Mesendoderm (in vitro differentiated cells): Measurements from ENCODE around the gene PIF1.
"Not testable (repeated sequence)": the region's sequence is repeated elsewhere in the genome, so short reads cannot be mapped to it uniquely, and the experiment has no call there.

Source experiments
- DNase-seq: peaks from one replicate; pipeline ENCODE4 v3.0.0; 2013
- H2AK5ac ChIP-seq: 2 replicates; pipeline ENCODE4 v1.6.1; 2013; ENCODE audit warnings: low read length, inconsistent platforms
- H2BK120ac ChIP-seq: 2 replicates; pipeline ENCODE4 v1.6.1; 2013; ENCODE audit warnings: low read depth, mild to moderate bottlenecking, low read length, moderate library complexity, mixed read lengths
- H2BK15ac ChIP-seq: replicated peaks from 2 replicates; pipeline ENCODE4 v1.6.1; 2013; ENCODE audit warnings: low read depth, mild to moderate bottlenecking, moderate library complexity
- H2BK5ac ChIP-seq: 2 replicates; pipeline ENCODE4 v1.6.1; 2013; ENCODE audit warnings: low read length, inconsistent platforms
- H3K18ac ChIP-seq: 2 replicates; pipeline ENCODE4 v1.6.1; 2013; ENCODE audit warnings: mild to moderate bottlenecking, low read length, mixed read lengths
- H3K23ac ChIP-seq: one replicate; pipeline ENCODE4 v1.6.1; 2013; ENCODE audit warnings: low read length
- H3K27ac ChIP-seq: 2 replicates; pipeline ENCODE4 v1.5.1; 2013; ENCODE audit warnings: low read depth, mild to moderate bottlenecking, inconsistent platforms, low read length, moderate library complexity
- H3K27me3 ChIP-seq: 2 replicates; pipeline ENCODE4 v1.6.1; 2013; ENCODE audit warnings: low read length, control low read depth, mild to moderate bottlenecking, inconsistent platforms; ENCODE audit not compliant: insufficient read depth, poor library complexity
- H3K36me3 ChIP-seq: 2 replicates; pipeline ENCODE4 v1.6.1; 2013; ENCODE audit warnings: low read length, inconsistent platforms; ENCODE audit not compliant: control insufficient read depth, insufficient read depth
- H3K4ac ChIP-seq: one replicate; pipeline ENCODE4 v1.6.1; 2013; ENCODE audit warnings: low read depth, mild to moderate bottlenecking, low read length, moderate library complexity
- H3K4me1 ChIP-seq: 2 replicates; pipeline ENCODE4 v1.6.1; 2013; ENCODE audit warnings: low read depth, low read length, inconsistent platforms; ENCODE audit not compliant: control insufficient read depth
- H3K4me2 ChIP-seq: 2 replicates; pipeline ENCODE4 v1.6.1; 2013; ENCODE audit warnings: low read length
- H3K4me3 ChIP-seq: 2 replicates; pipeline ENCODE4 v1.5.1; 2013; ENCODE audit warnings: mild to moderate bottlenecking, low read length
- H3K56ac ChIP-seq: one replicate; pipeline ENCODE4 v1.6.1; 2013; ENCODE audit warnings: low read length
- H3K79me1 ChIP-seq: 2 replicates; pipeline ENCODE4 v1.6.1; 2013; ENCODE audit warnings: low read length, inconsistent platforms
- H3K79me2 ChIP-seq: 2 replicates; pipeline ENCODE4 v1.6.1; 2013; ENCODE audit warnings: mild to moderate bottlenecking, low read length; ENCODE audit not compliant: control insufficient read depth, insufficient read depth
- H3K9ac ChIP-seq: 2 replicates; pipeline ENCODE4 v1.6.1; 2013; ENCODE audit warnings: low read length, inconsistent platforms
- H4K5ac ChIP-seq: one replicate; pipeline ENCODE4 v1.6.1; 2013; ENCODE audit warnings: low read length
- H4K8ac ChIP-seq: one replicate; pipeline ENCODE4 v1.6.1; 2013; ENCODE audit warnings: low read depth, mild to moderate bottlenecking, control low read depth, low read length, moderate library complexity
- WGBS: extraction: QIAGEN DNeasy Blood & Tissue Kit; methylation state at CpG from one replicate; pipeline ENCODE4 v1.1.7; 2013; ENCODE audit warnings: low lambda C conversion rate, missing lambda C conversion rate; ENCODE audit not compliant: insufficient coverage; ENCODE audit errors: extremely low coverage; 5-methylcytosine and 5-hydroxymethylcytosine counted together

PIF1 gene

GRCh38 chr15:64833690-64834089 is 8.2 kb upstream of the PIF1 start:
- Histone ChIP-seq H4K8ac (no peak overlapping the region), H3K4me3 (no peak overlapping the region), H2BK120ac (no peak overlapping the region), H3K18ac (no peak overlapping the region), H3K56ac (no peak overlapping the region), H3K4ac (no peak overlapping the region), H3K36me3 (no peaks in the 10 kb centered on the region), H3K79me2 (no peaks in the 10 kb centered on the region), H3K23ac (no peak overlapping the region), H2BK5ac (no peak overlapping the region), H4K5ac (no peak overlapping the region), H3K27me3 (no peaks in the 10 kb centered on the region), H3K9ac (no peak overlapping the region), H3K79me1 (no peaks in the 10 kb centered on the region), H3K4me1 (peaks cover 4% of the 10 kb centered on the region), H2AK5ac (no peak overlapping the region), H2BK15ac (no peak overlapping the region), H3K27ac (no peak overlapping the region), H3K4me2 (no peak overlapping the region)
- no peak for DNase-seq
- no CpG with 5 or more reads among the region's 4 CpGs for WGBS

DNA sequence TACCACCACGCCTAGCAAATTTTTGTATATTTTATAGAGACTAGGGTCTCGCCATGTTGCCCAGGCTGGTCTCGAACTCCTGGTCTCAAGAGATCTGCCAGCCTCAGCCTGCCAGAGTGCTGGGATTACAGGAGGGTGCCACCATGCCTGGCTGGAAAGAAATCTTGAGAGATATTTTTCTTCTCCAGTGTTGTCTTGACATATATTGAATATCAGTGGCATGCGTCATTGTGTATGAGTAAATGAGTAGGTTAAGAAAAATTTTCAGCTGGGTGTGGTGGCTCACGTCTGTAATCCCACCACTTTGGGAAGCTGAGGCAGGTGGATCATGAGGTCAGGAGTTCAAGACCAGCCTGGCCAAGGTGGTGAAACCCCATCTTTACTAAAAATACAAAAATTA is 3.5 kb upstream of the PIF1 start:
- no peak overlapping the region for H2BK120ac ChIP-seq
- H3K9ac ChIP-seq, result no peak overlapping the region
- no peak overlapping the region for H2BK15ac ChIP-seq
- H3K18ac ChIP-seq, result no peak overlapping the region
- H3K4ac ChIP-seq, result no peak overlapping the region
- H3K79me2 ChIP-seq, result peaks cover 7% of the 10 kb centered on the region
- H3K23ac ChIP-seq, result no peak overlapping the region
- no peak overlapping the region for H3K4me3 ChIP-seq
- no peak overlapping the region for H4K5ac ChIP-seq
- H4K8ac ChIP-seq, result no peak overlapping the region
- no peak for DNase-seq
- no peaks in the 10 kb centered on the region for H3K36me3 ChIP-seq
- H3K56ac ChIP-seq, result no peak overlapping the region
- no peak overlapping the region for H2AK5ac ChIP-seq
- H2BK5ac ChIP-seq, result no peak overlapping the region
- no peak overlapping the region for H3K27ac ChIP-seq
- no CpG with 5 or more reads among the region's 5 CpGs for WGBS
- no peaks in the 10 kb centered on the region for H3K27me3 ChIP-seq
- H3K4me1 ChIP-seq, result no peaks in the 10 kb centered on the region
- H3K79me1 ChIP-seq, result no peaks in the 10 kb centered on the region
- no peak overlapping the region for H3K4me2 ChIP-seq

- Histone ChIP-seq H2BK120ac (no peak overlapping the region), H2BK5ac (peak overlapping the region; percentile 82), H3K79me2 (peaks cover 10% of the 10 kb centered on the region), H3K56ac (peak overlapping the region; percentile 98), H4K5ac (peak overlapping the region; percentile 62), H3K4ac (peak overlapping the region; percentile 40), H3K4me2 (peak overlapping the region; percentile 90), H3K4me1 (peaks cover 3% of the 10 kb centered on the region), H3K23ac (peak overlapping the region; percentile 95), H3K27me3 (no peaks in the 10 kb centered on the region), H3K79me1 (peaks cover 5% of the 10 kb centered on the region), H3K27ac (peak overlapping the region; percentile 39), H4K8ac (no peak overlapping the region), H3K9ac (peak overlapping the region; percentile 92), H2AK5ac (peak overlapping the region; percentile 86), H3K36me3 (peaks cover 8% of the 10 kb centered on the region), H3K18ac (peak overlapping the region; percentile 64), H2BK15ac (no peak overlapping the region), H3K4me3 (peak overlapping the region; percentile 88)
- WGBS, result 100% methylated on average over 1 of the region's 17 CpGs
- DNase-seq, result no peak
These were observed 467 bp downstream of the PIF1 start for GRCh38 chr15:64824929-64825430.

DNA sequence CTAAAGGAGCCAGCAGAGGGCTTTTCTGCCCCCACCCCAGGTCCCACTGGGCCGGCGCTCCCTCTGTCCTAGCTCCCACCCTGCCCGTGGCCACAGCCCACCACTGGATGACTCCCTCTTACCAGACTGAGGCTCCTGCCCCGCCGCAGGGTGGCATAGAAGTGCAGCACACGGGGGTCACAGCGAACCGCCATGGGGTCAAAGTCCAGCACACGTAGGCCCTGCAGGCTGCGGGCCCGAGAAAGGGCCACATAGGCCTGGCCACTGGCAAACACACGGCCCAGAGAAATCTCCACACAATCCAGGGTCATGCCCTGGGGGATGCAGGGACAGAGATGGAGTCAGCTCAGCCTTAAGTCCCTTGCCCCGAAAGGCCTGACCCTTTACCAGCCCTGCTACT is 9.0 kb downstream of the PIF1 start:
- H2AK5ac ChIP-seq, result no peak overlapping the region
- H3K23ac ChIP-seq, result no peak overlapping the region
- no peak overlapping the region for H3K56ac ChIP-seq
- H3K27me3 ChIP-seq, result no peaks in the 10 kb centered on the region
- H3K4ac ChIP-seq, result no peak overlapping the region
- H3K4me1 ChIP-seq, result peaks cover 9% of the 10 kb centered on the region
- no peaks in the 10 kb centered on the region for H3K79me1 ChIP-seq
- H3K79me2 ChIP-seq, result no peaks in the 10 kb centered on the region
- H2BK5ac ChIP-seq, result no peak overlapping the region
- no peak overlapping the region for H3K18ac ChIP-seq
- no peak overlapping the region for H3K9ac ChIP-seq
- DNase-seq, result no peak
- H4K5ac ChIP-seq, result no peak overlapping the region
- WGBS, result no CpG with 5 or more reads among the region's 13 CpGs
- H3K4me3 ChIP-seq, result no peak overlapping the region
- no peak overlapping the region for H2BK15ac ChIP-seq
- H2BK120ac ChIP-seq, result no peak overlapping the region
- no peak overlapping the region for H3K4me2 ChIP-seq
- H3K36me3 ChIP-seq, result peaks cover 17% of the 10 kb centered on the region
- H4K8ac ChIP-seq, result no peak overlapping the region
- no peak overlapping the region for H3K27ac ChIP-seq

DNA sequence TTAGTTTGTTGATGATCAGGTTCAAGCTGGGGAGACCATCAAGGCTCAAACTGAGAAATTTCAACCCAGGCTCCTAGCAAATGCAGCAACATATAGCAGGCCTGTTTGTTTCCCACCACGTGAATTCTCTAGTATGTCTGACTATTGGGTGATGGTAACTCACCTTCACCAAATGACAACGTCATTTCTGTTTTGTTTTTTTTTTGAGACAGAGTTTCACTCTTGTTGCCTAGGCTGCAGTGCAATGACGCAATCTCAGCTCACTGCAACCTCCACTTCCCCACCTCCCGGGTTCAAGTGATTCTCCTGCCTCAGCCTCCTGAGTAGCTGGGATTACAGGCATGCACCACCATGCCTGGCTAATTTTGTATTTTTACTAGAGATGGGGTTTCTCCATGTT is 10.5 kb downstream of the PIF1 start:
- not testable (repeated sequence) for H2AK5ac ChIP-seq, H3K27ac ChIP-seq, H2BK5ac ChIP-seq, H2BK15ac ChIP-seq, H3K79me2 ChIP-seq, H3K27me3 ChIP-seq, H3K4me3 ChIP-seq, H2BK120ac ChIP-seq, H3K56ac ChIP-seq, DNase-seq, H3K4me2 ChIP-seq, H3K23ac ChIP-seq, H3K18ac ChIP-seq, H3K9ac ChIP-seq, H3K4ac ChIP-seq, H4K8ac ChIP-seq, H3K79me1 ChIP-seq, H4K5ac ChIP-seq
- WGBS, result no CpG with 5 or more reads among the region's 4 CpGs
- Histone ChIP-seq H3K36me3 (peaks cover 12% of the 10 kb centered on the region), H3K4me1 (peaks cover 17% of the 10 kb centered on the region)

- H2AK5ac ChIP-seq, H3K23ac ChIP-seq, H4K5ac ChIP-seq, H2BK120ac ChIP-seq, H3K79me2 ChIP-seq, H4K8ac ChIP-seq, H3K27me3 ChIP-seq, DNase-seq, H3K4me3 ChIP-seq, H3K4me2 ChIP-seq, H2BK15ac ChIP-seq, H2BK5ac ChIP-seq, H3K9ac ChIP-seq, H3K18ac ChIP-seq, H3K79me1 ChIP-seq, H3K36me3 ChIP-seq, H3K27ac ChIP-seq, H3K4ac ChIP-seq, H3K56ac ChIP-seq: not testable (repeated sequence)
- WGBS, result no CpG with 5 or more reads among the region's 8 CpGs
- peaks cover 17% of the 10 kb centered on the region for H3K4me1 ChIP-seq
These were observed 11.2 kb downstream of the PIF1 start for GRCh38 chr15:64814283-64814682.
